ENCODE measurements around the gene NR2F2. TPM values are rescaled to one million over a fixed set of nuclear protein-coding genes. Genes with fewer than 3 reads are reported as not detected.

Gene NR2F2
- polyA plus RNA-seq, 1 donor (not counting 4 experiments of a cell fraction or from before 2014, with no cell fraction given) = 19.5 TPM

- Histone ChIP-seq H2AFZ (ENCODE audit: control insufficient read depth, low read length) (no peak overlapping the region), H3K4me3 (ENCODE audit: control insufficient read depth in 2 of 3, extremely low read depth in 1 of 3, insufficient read depth in 2 of 3, low read depth in 1 of 3, low read length in 3 of 3) (peak overlapping the region in 1 of 3 experiments; percentile 1), H3K9me1 (ENCODE audit: control insufficient read depth, extremely low read depth, insufficient read depth, low read length) (no peaks in the 10 kb centered on the region), H3K9ac (ENCODE audit: control insufficient read depth, extremely low read depth, insufficient read depth, low read length) (no peak overlapping the region), H3K36me3 (ENCODE audit: control insufficient read depth in 2 of 2, extremely low read depth in 1 of 2, insufficient read depth in 2 of 2, low read length in 2 of 2) (peaks cover 19 to 28% of the 10 kb centered on the region in 2 experiments), H3K79me2 (ENCODE audit: control insufficient read depth, insufficient read depth, low read length) (peaks cover 87% of the 10 kb centered on the region), H4K20me1 (ENCODE audit: control insufficient read depth, extremely low read depth, insufficient read depth, low read length) (no peaks in the 10 kb centered on the region), H3K9me3 (ENCODE audit: control insufficient read depth, low read depth, low read length) (no peaks in the 10 kb centered on the region), H3K4me1 (ENCODE audit: control insufficient read depth, extremely low read depth, insufficient read depth, low read length) (peaks cover 42% of the 10 kb centered on the region), H3K27me3 (ENCODE audit: control insufficient read depth, extremely low read depth, insufficient read depth, low read length) (no peaks in the 10 kb centered on the region), H3K27ac (ENCODE audit: control insufficient read depth, insufficient read depth, low read length) (no peak overlapping the region), H3K4me2 (ENCODE audit: control insufficient read depth, extremely low read depth, insufficient read depth, low read depth, low read length) (peak overlapping the region; percentile 32)
- DNase-seq (ENCODE audit: low read depth, low spot score) (no peak), FAIRE-seq (no peak)
- dilution Hi-C loops (cut with MboI; ENCODE audit: extremely low pct_ligation_motif_present, low sequenced_read_pairs) = no loop called here
- TF ChIP-seq CTCF (optimal IDR thresholded peaks at IDR 0.05 in 1 of 3, IDR thresholded peaks at IDR 0.05 in 1 of 3, conservative IDR thresholded peaks at IDR 0.05 in 1 of 3; ENCODE audit: extremely low read depth in 1 of 3, insufficient read depth in 2 of 3, low read length in 3 of 3) = no peak
- TF ChIP-seq EZH2 (IDR thresholded peaks at IDR 0.05; ENCODE audit: low read length) = no peak
Observed at GRCh38 chr15:96338074-96338765, 7.7 kb downstream of the NR2F2 start.

GRCh38 chr15:96338766-96339618 is 8.5 kb downstream of the NR2F2 start:
- H3K9me1 ChIP-seq (ENCODE audit: control insufficient read depth, extremely low read depth, insufficient read depth, low read length) = no peaks in the 10 kb centered on the region
- peaks cover 84% of the 10 kb centered on the region for H3K79me2 ChIP-seq (ENCODE audit: control insufficient read depth, insufficient read depth, low read length)
- peaks cover 22 to 26% of the 10 kb centered on the region in 2 experiments for H3K36me3 ChIP-seq (ENCODE audit: control insufficient read depth in 2 of 2, extremely low read depth in 1 of 2, insufficient read depth in 2 of 2, low read length in 2 of 2)
- TF ChIP-seq EZH2 (IDR thresholded peaks at IDR 0.05; ENCODE audit: low read length) (no peak), CTCF (optimal IDR thresholded peaks at IDR 0.05 in 1 of 3, IDR thresholded peaks at IDR 0.05 in 1 of 3, conservative IDR thresholded peaks at IDR 0.05 in 1 of 3; ENCODE audit: extremely low read depth in 1 of 3, insufficient read depth in 2 of 3, low read length in 3 of 3) (no peak)
- H3K27ac ChIP-seq (ENCODE audit: control insufficient read depth, insufficient read depth, low read length) = peak overlapping the region; percentile 83
- H3K4me2 ChIP-seq (ENCODE audit: control insufficient read depth, extremely low read depth, insufficient read depth, low read depth, low read length) = peak overlapping the region; percentile 86
- H2AFZ ChIP-seq (ENCODE audit: control insufficient read depth, low read length) = no peak overlapping the region
- peak overlapping the region; percentile 87 for H3K9ac ChIP-seq (ENCODE audit: control insufficient read depth, extremely low read depth, insufficient read depth, low read length)
- H3K4me3 ChIP-seq (ENCODE audit: control insufficient read depth in 2 of 3, extremely low read depth in 1 of 3, insufficient read depth in 2 of 3, low read depth in 1 of 3, low read length in 3 of 3) = peak overlapping the region; percentile 46 to 83 (median 71)
- H4K20me1 ChIP-seq (ENCODE audit: control insufficient read depth, extremely low read depth, insufficient read depth, low read length) = no peaks in the 10 kb centered on the region
- H3K27me3 ChIP-seq (ENCODE audit: control insufficient read depth, extremely low read depth, insufficient read depth, low read length) = no peaks in the 10 kb centered on the region
- H3K9me3 ChIP-seq (ENCODE audit: control insufficient read depth, low read depth, low read length) = no peaks in the 10 kb centered on the region
- peaks cover 38% of the 10 kb centered on the region for H3K4me1 ChIP-seq (ENCODE audit: control insufficient read depth, extremely low read depth, insufficient read depth, low read length)
- FAIRE-seq = no peak
- dilution Hi-C loops (cut with MboI; ENCODE audit: extremely low pct_ligation_motif_present, low sequenced_read_pairs) = no loop called here
- no peak for DNase-seq (ENCODE audit: low read depth, low spot score)

All from keratinocyte (primary cell).